HepG2 (cell line): ENCODE results near the gene NAPB.

Experiments used
- BHLHE40 ChIP-seq: IDR thresholded peaks from 2 replicates; pipeline ENCODE4 v1.6.1; 2011; ENCODE audit warnings: low read length, improper control_type of control experiment
- FOSL1 ChIP-seq: sonication (generic); formaldehyde crosslinking; IDR thresholded peaks from 2 replicates; pipeline ENCODE4 v1.9.0; 2021; ENCODE audit warnings: missing genetic modification reagents, borderline replicate concordance
- GABPA ChIP-seq, 2 experiments: IDR thresholded peaks; 2 replicates each; pipeline ENCODE4 v1.6.1; 2011 to 2016; ENCODE audit warnings: low read depth in 2 of 2, low read length in 1 of 2, missing biosample characterization in 1 of 2, missing genetic modification characterization in 1 of 2
- ZNF10 ChIP-seq: sonication (generic); formaldehyde crosslinking; IDR thresholded peaks from 2 replicates; pipeline ENCODE4 v1.4.0; 2020; ENCODE audit warnings: mild to moderate bottlenecking, low read depth, missing genetic modification reagents, borderline replicate concordance
- ZNF232 ChIP-seq: sonication (generic); formaldehyde crosslinking; IDR thresholded peaks from 2 replicates; pipeline ENCODE4 v1.4.0; 2020; ENCODE audit warnings: missing genetic modification reagents, borderline replicate concordance
- ZNF431 ChIP-seq: sonication (generic); formaldehyde crosslinking; IDR thresholded peaks from 2 replicates; pipeline ENCODE4 v1.9.0; 2022; ENCODE audit warnings: missing genetic modification reagents, low read depth, mild to moderate bottlenecking, borderline replicate concordance
- ZNF768 ChIP-seq: sonication (generic); formaldehyde crosslinking; IDR thresholded peaks from 2 replicates; pipeline ENCODE4 v1.4.0; 2020; ENCODE audit warnings: missing genetic modification reagents

GRCh38 chr20:23370274-23370673 lies 51.0 kb downstream of the NAPB start:
- no peak for TF ChIP-seq ZNF232 (CRISPR knock-in tag)
- no peak for TF ChIP-seq ZNF431 (CRISPR knock-in tag)
- TF ChIP-seq FOSL1 (CRISPR knock-in tag) = no peak
- no peak for TF ChIP-seq ZNF10 (CRISPR knock-in tag)
- TF ChIP-seq ZNF768 = no peak
- TF ChIP-seq BHLHE40 = no peak
- TF ChIP-seq GABPA (IDR thresholded peaks at IDR 0.05; ENCODE audit: low read depth, low read length) = no peak
- TF ChIP-seq GABPA (CRISPR knock-in tag; IDR thresholded peaks at IDR 0.05; ENCODE audit: low read depth) = no peak
